Renal cortical epithelial cell (primary cell): ENCODE results near the gene COL28A1. TPM values are rescaled to one million over a fixed set of nuclear protein-coding genes. Genes with fewer than 3 reads are reported as not detected.
"Not testable (repeated sequence)": the region's sequence is repeated elsewhere in the genome, so short reads cannot be mapped to it uniquely, and the experiment has no call there.

Source experiments
- DNase-seq: peaks from one replicate; pipeline ENCODE4 v3.0.0-alpha.2; 2011; ENCODE audit warnings: low read depth
- total RNA-seq: library from RNA; depleted of rRNA; stranded (reverse); fragments of >200 nt; gene quantifications from 2 replicates; pipeline ENCODE4 v1.2.3, GENCODE V29; 2014

Gene COL28A1
- total RNA-seq, 1 donor from 2014 or later: 7.5 TPM

GRCh38 chr7:7517754-7518153, 17.9 kb downstream of the COL28A1 start:
- DNase-seq: peak; percentile 42

- DNase-seq: peak; percentile 43
Measured at GRCh38 chr7:7516662-7517061, 19.0 kb downstream of the COL28A1 start.

GRCh38 chr7:7516156-7516555, 19.5 kb downstream of the COL28A1 start:
- no peak for DNase-seq

- DNase-seq: no peak
Measured at GRCh38 chr7:7512861-7513597, 22.6 kb downstream of the COL28A1 start.

- DNase-seq: no peak
Measured at GRCh38 chr7:7510794-7511193, 24.9 kb downstream of the COL28A1 start.

GRCh38 chr7:7505915-7506314, 29.8 kb downstream of the COL28A1 start:
- no peak for DNase-seq

GRCh38 chr7:7504910-7505704, 30.6 kb downstream of the COL28A1 start:
- DNase-seq: no peak

GRCh38 chr7:7499892-7500291, 35.8 kb downstream of the COL28A1 start:
- DNase-seq: no peak

GRCh38 chr7:7498856-7499255, 36.8 kb downstream of the COL28A1 start:
- no peak for DNase-seq

- DNase-seq: no peak
Measured at GRCh38 chr7:7496311-7496710, 39.4 kb downstream of the COL28A1 start.

- no peak for DNase-seq
Measured at GRCh38 chr7:7495171-7495570, 40.5 kb downstream of the COL28A1 start.

- no peak for DNase-seq
Measured at GRCh38 chr7:7491044-7491443, 44.6 kb downstream of the COL28A1 start.

GRCh38 chr7:7490003-7490402, 45.7 kb downstream of the COL28A1 start:
- DNase-seq: no peak

GRCh38 chr7:7489546-7489945, 46.1 kb downstream of the COL28A1 start:
- peak; percentile 37 for DNase-seq

GRCh38 chr7:7486362-7486761, 49.3 kb downstream of the COL28A1 start:
- DNase-seq: no peak

- DNase-seq: no peak
Measured at GRCh38 chr7:7484072-7484471, 51.6 kb downstream of the COL28A1 start.

- DNase-seq: no peak
Measured at GRCh38 chr7:7481802-7482201, 53.9 kb downstream of the COL28A1 start.

- DNase-seq: no peak
Measured at GRCh38 chr7:7479275-7479805, 56.3 kb downstream of the COL28A1 start.

- DNase-seq: no peak
Measured at GRCh38 chr7:7478569-7478968, 57.1 kb downstream of the COL28A1 start.

GRCh38 chr7:7477641-7478040, 58.0 kb downstream of the COL28A1 start:
- not testable (repeated sequence) for DNase-seq

GRCh38 chr7:7476381-7476780, 59.3 kb downstream of the COL28A1 start:
- no peak for DNase-seq

GRCh38 chr7:7475601-7476000, 60.1 kb downstream of the COL28A1 start:
- no peak for DNase-seq

- no peak for DNase-seq
Measured at GRCh38 chr7:7474436-7474835, 61.2 kb downstream of the COL28A1 start.
